Anterior cingulate cortex (tissue), 58 donors: Measurements from ENCODE around the gene SPECC1.
A peak's percentile ranks its signal among the peaks of the same experiment; 100 is the strongest.
"Not testable (repeated sequence)": the region's sequence is repeated elsewhere in the genome, so short reads cannot be mapped to it uniquely, and the experiment has no call there.

Experiments
- DNase-seq, 58 donors: peaks; one replicate each; lab custom pipeline; 2025; lab: John Stamatoyannopoulos, UW

The SPECC1 gene

GRCh38 chr17:20067711-20068110 lies 58.6 kb downstream of the SPECC1 start:
- no peak for DNase-seq

DNA sequence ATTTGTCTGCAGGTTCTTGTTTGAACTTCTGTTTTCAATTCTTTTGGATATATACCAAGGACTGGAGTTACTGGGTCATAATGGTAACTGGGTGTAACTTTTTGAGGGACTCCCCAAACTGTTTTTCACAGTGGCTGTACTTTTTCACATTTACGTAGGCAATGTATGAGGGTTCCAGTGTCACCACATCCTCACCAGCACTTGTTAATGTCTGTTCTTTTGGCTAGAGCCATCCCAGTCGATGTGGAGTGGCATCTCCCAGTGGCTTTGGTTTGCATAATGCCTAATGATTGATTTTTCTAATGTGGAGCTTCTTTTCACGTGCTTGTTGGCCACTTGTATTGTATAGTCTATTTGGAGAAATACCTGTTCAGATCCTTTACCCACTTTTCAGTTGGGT lies 59.3 kb downstream of the SPECC1 start:
- no peak for DNase-seq

GRCh38 chr17:20071824-20072691 lies 62.9 kb downstream of the SPECC1 start:
- DNase-seq: no peak

GRCh38 chr17:20072692-20072992 lies 63.5 kb downstream of the SPECC1 start:
- DNase-seq: no peak

DNA sequence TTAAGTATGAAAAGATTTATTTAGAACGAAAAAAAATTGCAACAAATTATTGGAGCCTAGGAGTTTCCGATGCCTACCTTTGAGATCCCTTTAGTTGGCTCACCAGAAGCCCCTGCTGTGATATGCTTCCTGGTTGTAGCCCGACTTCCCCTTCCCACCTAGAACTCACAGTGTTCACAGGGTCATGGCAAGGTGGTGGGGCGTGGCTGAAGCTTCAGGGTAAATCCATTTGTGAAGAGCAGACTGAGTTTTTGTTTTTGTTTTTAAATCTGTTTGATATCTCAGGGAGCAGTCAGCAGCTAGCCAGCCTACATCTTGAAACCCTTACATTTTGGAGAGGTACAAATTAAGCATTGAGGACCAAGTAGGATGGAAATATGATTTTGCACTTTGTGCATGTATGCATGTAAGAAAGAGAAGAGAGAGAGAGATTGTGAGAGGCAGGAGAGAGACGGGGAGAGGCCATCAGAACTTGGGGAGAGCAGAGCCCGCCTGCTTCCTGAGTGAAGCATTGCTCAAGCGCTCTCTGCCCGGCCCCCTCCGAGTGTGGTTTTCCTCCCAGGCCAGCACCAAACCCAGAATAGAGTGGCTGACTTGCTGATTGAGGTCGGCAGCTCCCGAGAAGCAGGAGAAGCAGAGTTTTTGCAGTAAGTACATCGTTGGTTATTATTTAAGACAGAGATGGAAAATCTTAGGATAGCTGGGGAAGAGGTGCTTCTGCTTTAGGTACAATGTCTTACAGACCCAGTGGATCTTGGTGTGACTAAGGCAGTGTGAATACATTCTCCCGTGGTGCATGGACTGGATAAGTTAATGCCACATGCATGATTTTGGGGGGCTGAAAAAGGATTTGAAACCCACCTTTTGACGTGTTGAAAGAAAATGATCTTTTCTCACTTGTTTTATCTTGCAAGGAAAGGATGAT lies 64.2 kb downstream of the SPECC1 start:
- DNase-seq: peak in 32 of 58 donors; percentile 14 to 73 (median 39)

GRCh38 chr17:20074001-20074400 lies 64.8 kb downstream of the SPECC1 start:
- DNase-seq: no peak

DNA sequence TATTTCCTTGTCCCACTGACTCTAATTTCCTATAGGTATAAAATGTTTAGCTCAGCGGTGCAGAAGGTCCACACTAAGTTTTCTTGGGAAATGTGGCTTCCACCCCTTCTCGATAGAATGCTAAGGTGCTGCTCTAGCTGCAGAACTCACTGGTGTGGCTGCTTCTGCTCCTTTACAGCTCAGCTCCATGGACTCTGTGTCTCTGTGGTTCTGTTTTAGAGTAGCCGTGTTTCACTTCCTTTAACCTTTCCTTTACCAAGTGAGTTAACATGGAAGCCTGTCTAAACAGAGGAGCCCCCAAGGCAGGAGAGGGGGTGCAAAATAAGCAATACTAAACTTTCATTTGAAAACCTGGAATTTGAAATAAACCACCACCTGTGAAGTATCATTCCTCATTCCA lies 65.3 kb downstream of the SPECC1 start:
- DNase-seq: peak in 1 of 58 donors; percentile 19

GRCh38 chr17:20076137-20076536 lies 67.0 kb downstream of the SPECC1 start:
- DNase-seq: not testable (repeated sequence)

- no peak for DNase-seq
These were observed 69.0 kb downstream of the SPECC1 start for GRCh38 chr17:20077978-20078685.

DNA sequence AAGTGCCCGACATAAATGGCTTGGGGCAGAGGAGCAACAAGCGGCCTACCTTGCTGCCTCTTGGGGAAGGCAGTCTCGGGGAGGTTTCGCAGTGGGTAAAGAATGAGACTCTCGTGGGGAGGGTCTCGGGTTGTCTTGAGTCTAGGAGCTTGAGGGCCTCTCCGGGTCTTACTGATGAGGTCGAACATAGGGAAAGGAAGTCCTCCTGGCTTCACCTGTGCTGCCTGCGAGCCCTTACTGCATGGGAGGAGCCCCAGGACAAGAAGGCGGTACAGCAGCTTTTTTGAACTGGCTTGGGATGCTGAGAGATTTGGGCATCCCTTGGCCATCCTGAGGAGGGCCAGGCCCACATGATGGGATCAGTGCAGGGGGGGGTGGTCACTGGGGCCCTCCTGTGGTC lies 71.4 kb downstream of the SPECC1 start:
- DNase-seq: no peak

GRCh38 chr17:20083156-20083859 lies 74.1 kb downstream of the SPECC1 start:
- DNase-seq: no peak

DNA sequence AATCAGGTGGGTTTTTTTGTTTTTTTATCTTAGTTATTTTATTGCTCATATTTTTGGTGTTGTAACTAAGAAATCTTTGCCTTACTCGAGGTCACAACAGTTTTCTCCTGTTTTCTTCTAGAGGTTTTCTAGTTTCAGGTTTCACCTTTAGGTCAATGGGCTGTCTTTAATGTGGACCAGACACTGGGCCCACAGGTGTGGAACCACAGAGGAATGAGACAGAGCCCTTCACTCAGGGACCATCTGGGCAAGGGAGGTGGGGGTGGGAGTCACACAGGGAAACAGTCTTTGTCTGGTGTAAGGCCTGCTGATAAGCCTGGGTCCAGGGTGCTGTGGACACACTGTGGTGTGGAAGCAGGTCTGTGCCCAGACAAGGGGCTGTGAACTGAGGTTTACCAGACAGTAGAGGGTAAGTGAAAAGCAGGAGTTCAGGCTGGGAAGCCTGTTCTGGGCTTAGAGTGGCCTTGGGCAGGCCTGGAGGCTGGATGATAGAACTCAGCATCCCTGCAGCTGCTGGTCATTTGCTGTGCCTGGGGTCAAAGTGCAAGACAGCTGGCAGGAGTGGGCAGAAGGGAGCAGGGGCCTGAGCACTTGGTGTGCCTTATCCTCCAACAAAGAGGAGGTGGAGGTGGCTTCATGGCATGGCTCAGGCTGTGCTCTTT lies 75.6 kb downstream of the SPECC1 start:
- no peak for DNase-seq

GRCh38 chr17:20085283-20085845 lies 76.2 kb downstream of the SPECC1 start:
- DNase-seq: peak in 2 of 58 donors; percentile 20 to 44

DNA sequence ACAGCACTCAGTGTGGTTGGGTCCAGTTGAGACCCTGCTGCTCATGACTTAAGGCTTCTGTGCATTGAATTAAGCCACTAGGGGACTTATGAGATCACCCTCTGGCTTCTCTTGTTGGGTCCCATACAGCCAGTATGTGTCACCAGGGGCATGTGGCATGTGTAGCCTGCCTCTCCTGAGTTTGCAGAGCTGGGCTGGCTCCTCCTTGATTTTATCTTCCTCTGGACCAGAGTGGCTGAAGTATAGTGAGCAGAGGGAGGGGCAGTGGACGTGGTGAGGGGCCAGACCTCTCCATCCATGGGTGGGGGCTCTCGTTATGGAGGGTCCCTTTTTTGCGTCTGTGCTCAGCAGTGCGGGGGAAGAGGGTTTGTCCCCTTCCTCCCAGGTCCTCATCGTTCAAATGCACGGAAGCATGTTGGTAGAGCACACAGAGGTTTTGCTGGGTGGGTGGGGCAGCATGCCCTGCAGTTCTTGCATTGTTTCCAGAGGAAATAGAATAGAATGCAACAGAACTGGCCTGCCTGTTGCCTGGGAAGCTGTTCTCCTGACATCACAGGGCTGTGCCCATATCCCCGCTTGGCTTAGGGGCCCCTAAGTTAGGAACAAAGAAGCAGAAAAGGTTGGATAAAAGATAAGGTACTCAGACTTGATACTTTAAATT lies 77.4 kb downstream of the SPECC1 start:
- no peak for DNase-seq

DNA sequence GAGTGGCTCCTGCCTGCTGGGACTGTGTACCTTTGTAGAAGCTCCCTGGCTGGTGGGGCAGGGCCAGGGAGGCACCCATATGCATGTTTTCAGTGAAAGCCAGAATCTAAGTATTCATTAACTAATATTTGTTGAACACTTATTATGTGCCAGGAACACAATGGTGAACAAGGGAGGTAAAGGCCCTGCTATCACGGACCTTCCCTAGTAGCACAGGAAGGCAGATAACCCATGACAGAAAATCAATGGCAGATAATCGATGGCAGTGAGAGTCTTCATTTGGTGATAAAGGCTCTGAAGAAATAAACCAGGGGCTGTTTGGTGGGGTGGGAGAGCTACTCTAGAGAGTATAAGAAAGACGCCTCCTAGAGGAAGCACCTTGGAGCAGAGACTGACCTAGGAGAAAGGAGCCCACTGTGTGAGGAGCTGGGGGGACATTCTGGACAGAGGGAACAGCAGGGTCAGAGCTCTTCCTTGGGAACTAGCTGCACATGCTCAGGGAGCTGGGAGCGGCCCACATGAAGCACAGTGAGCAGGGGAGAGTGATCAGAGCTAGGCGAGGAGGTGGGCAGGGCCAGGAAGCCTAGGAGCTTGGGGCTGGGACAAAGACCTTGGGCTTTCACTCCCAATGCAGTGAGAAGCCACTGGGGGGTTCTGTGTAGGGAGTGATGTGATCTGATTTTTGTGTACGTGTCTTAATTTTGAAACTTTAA lies 78.5 kb downstream of the SPECC1 start:
- no peak for DNase-seq

DNA sequence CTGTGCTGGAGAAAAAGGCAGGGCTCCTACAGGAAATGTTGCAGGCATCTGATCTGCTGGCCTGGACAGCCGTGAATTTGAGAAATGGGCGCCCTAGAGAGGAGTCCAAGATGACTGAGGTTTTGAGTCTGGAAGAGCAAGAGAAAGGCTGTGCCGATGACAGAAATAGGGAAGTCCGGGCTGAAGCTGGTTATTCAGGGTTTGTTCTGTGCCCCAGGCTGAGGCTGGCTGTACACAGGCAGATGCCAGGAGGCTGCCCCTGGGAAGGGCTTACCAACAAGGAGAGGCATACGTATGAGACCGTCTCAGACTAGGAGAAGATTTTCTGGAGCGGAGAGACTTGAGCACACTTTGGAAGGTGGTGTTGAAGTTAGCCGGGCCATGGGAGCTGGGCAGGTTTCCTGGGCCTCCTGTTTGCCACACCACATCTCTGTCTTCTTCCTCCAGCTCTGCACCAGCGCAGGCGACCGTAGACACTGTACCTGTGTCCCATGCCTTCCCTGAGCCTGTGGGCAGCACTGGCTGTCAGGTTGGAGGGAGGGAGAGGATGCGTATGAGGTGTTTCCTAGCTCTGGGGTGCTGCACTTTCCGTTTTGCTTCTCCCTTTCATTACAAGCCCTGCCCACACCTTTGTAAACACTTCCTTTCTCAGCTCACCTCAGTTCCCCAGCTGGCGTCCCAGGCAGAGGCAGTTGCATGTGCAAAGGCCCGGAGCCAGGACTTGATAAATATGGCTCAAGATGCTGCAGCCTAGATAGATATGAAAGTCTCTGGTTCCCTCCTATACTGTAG lies 80.8 kb downstream of the SPECC1 start:
- no peak for DNase-seq
